GM19240 (cell line): Measurements from ENCODE around the gene TRAPPC3.
A peak's percentile ranks its signal among the peaks of the same experiment; 100 is the strongest.

Experiments
- DNase-seq: peaks from one replicate; pipeline ENCODE4 v3.0.0; 2011; ENCODE audit warnings: low spot score; ENCODE audit not compliant: insufficient read length

Gene TRAPPC3

GRCh38 chr1:36100376-36100775, 48.9 kb downstream of the TRAPPC3 start:
- no peak for DNase-seq

DNA sequence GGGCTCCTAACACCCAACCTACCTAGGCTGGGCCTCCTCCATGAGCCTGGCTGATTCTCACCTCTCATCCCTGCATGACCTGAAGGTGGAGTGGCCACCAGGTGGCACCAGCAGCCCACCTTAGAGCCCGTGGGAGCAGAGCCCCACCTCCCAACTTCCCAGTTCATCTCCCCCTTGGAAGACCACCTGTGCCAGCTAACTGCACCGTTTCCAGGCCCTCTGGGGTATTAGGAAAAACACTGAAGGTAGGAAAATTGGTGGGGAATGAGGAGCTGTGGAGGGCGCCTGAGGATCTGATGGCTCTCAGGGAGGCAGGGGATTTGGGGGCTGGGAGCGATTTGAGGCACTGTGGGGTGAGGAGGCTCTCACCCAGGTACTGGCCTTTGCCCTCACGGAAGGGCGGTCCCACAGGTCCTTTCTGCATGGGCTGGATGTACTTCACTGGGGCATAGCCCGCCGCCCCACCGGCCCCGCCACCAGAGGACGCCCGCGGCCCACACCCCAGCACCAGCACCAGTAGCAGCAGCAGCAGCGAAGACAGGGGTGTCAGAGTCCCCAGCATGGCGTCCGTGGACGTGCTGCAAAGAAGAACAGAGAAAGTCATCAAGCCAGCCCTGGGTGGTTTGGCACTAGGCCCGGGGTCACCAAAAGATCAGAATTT, 49.5 kb downstream of the TRAPPC3 start:
- DNase-seq = peak; percentile 74

DNA sequence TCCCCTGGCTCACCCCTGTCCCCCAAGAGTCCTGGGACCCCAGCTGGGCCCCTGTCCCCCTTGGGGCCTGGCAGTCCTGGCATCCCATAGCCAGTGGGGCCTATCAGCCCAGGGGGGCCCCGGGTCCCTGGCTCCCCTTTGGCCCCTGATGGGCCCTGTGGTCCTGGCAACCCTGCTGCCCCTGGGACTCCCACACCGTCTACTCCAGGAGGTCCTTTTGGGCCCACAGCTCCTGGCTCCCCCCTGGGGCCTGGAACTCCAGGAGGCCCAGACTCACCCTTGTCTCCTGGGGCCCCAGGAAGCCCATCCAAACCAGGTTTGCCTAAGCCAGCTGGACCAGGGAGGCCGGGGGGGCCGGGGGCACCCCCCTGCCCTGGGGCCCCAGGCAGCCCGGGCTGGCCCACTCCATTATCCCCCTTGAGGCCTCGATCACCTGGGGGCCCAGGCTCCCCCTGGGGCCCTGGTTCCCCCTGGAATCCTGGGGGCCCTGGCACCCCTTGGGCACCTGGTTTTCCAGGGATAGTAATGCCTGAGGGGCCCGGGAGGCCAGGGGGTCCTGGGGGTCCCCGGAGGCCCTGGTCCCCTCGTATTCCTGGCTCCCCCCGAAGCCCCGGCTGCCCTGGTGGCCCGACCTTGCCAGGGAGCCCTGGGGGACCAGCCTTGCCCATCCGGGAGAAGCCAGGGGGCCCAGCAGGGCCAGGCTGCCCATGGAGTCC, 50.5 kb downstream of the TRAPPC3 start:
- DNase-seq = no peak

- no peak for DNase-seq
These were observed 51.3 kb downstream of the TRAPPC3 start for GRCh38 chr1:36097693-36098585.

- no peak for DNase-seq
These were observed 52.5 kb downstream of the TRAPPC3 start for GRCh38 chr1:36096500-36097432.

DNA sequence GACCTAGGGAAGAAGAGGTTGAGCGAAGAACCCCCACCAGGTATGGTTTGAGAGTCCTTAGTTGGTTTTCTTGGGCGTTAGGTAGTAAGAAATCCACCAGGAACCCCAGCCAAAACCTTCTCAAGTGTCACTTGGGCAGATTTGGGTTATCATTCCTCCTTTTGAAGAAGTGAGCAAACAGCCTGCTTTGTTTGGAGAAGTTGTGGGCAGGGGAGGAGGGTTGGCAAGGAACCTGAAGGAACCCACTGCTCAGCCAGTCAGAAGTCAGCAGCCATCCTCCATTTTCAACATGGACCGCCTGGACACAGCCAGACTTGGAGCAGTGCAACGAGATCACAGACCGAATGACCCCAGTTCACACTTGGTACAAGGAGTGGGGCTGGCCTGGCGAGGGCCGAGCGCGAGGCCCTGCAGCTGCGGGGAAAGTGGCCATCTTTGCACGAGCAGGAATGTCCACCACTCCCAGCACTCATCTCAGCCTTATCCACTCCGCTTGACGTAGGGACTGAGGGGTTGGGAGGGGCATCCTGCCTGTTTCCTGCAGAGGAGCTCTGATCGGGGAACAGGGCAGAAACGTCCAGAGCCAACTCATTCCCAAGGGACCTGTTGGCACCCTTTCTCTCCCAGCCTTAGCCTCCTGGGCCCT, 53.4 kb downstream of the TRAPPC3 start:
- no peak for DNase-seq

GRCh38 chr1:36094621-36095061, 54.6 kb downstream of the TRAPPC3 start:
- DNase-seq = no peak

DNA sequence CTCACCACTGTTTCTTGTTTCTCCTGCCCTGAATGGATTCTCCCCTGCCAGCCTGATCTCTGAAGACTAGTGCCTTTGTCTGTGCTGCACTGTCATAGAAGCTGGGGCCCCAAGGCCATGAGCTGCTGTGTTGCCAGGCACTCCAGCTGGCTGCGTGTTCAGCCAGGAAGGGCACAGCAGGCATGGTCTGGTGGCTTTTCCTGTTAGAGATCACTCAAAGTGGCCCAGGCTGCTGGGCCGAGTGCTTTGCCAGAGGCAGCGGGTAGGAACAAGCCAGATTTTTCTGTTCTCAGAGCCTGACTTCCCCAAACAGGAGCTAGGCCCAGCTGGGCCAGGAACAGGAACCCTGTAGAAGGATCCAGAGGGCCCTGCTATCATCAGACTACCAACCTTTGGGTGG, 55.4 kb downstream of the TRAPPC3 start:
- no peak for DNase-seq

- DNase-seq = no peak
These were observed 56.1 kb downstream of the TRAPPC3 start for GRCh38 chr1:36093226-36093625.

DNA sequence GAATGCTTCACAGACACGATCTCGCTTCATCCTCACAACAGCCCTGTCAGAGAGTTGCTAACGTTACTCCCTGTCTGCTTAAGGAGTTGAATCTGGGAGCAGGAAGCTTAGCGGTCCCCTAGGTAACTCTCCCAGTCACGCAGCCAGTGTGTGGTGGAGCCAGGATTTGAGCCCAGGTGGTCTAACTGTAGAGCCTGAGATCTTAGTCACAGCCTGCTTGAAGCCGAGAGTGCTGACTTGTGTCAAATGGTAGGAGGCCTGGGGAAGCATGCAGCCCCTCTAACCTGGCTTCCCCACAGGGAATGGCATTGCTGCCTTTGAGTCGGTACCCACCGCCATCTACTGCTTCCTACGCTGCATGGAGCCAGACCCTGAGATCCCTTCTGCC, 56.5 kb downstream of the TRAPPC3 start:
- DNase-seq = no peak

DNA sequence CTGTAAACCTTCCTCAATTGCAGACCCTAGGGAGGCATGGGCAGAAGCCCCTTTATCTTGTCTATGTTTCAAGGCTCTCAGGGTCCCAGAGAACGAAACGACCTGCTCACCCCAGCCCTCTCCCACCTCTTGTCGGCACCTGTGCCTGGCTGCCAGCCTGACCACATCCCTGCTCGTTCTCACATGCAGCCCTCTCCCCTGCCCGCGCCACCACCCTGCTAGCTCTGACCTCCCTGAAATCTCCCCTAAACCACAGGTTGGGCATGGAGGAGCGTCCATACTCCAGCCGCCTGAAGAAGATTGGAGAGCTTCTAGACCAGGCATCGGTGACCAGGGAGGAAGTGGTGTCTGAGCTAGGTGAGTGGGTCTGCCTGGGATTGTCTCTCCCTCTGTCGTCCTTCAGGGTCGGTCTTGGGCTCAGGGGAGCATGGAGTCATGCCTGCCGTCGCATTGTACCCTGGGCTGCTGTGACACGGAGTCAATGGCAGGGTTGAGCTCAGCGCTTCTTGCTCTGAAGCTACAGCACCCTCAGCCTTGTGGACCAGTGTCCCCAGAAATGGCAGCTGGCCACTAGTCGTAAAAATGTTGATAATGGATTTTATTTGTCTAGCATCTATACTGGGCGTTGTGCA, 57.0 kb downstream of the TRAPPC3 start:
- DNase-seq = no peak

- DNase-seq = no peak
These were observed 57.6 kb downstream of the TRAPPC3 start for GRCh38 chr1:36091698-36092097.

DNA sequence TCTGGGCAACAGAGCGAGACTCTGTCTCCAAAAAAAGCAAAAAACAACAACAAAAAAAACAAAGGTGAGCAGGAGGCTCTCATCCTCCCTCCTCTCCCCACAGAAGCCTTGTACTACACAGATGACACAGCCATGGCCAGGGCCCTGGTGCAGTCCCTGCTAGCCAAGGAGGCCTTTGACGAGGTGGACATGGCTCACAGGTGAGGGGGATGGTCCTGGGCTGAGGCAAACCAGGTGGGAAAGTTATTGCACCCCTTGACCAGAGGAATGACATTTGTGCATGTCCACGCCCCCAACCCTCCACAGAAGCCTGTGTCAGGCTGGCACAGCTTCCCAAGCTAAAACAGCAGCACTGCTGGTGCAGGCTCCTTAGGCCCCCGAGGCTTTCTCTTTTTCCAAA, 58.1 kb downstream of the TRAPPC3 start:
- no peak for DNase-seq

- no peak for DNase-seq
These were observed 59.7 kb downstream of the TRAPPC3 start for GRCh38 chr1:36089393-36090121.

DNA sequence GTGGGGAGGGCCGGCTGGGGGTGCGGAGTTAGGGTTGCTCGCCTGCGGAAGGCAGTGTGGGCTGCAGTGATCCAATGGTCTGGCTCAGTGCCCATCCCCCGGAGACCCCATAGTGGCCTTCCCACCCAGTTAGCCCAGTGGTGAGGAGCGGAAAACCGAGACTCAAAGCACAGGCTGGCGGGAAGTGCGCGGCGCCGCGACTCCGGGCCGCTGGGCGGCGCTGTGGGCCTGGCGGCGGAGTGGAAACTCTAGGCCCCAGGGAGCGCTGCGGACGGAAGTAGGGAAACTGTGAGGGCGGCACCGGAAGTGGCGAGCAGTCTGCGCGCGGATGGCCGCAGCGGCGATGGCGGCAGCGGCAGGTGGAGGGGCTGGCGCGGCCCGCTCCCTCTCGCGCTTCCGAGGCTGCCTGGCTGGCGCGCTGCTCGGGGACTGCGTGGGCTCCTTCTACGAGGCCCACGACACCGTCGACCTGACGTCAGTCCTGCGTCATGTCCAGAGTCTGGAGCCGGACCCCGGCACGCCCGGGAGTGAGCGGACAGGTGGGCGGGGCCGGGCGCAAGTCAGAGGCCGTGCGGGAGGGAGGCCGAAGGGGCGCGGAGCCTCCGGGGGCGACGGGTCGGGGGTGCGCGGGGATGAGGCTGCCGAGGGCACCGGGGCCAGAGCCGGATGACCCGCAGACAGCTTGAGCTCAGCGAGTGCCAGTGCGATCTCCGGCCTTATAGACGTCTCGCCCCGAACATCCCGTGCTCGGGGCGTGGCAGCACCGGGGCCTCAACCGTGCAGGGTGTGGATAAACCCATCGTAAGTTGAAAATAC, 60.5 kb downstream of the TRAPPC3 start, which contains the start of gene ADPRS:
ADPRS (plus strand) TSS at position 316 of the 816 bp plus-strand sequence; CDS start at position 329, 13 bp downstream.
- DNase-seq = peak; percentile 85

GRCh38 chr1:36088265-36088576, 61.1 kb downstream of the TRAPPC3 start:
- no peak for DNase-seq

DNA sequence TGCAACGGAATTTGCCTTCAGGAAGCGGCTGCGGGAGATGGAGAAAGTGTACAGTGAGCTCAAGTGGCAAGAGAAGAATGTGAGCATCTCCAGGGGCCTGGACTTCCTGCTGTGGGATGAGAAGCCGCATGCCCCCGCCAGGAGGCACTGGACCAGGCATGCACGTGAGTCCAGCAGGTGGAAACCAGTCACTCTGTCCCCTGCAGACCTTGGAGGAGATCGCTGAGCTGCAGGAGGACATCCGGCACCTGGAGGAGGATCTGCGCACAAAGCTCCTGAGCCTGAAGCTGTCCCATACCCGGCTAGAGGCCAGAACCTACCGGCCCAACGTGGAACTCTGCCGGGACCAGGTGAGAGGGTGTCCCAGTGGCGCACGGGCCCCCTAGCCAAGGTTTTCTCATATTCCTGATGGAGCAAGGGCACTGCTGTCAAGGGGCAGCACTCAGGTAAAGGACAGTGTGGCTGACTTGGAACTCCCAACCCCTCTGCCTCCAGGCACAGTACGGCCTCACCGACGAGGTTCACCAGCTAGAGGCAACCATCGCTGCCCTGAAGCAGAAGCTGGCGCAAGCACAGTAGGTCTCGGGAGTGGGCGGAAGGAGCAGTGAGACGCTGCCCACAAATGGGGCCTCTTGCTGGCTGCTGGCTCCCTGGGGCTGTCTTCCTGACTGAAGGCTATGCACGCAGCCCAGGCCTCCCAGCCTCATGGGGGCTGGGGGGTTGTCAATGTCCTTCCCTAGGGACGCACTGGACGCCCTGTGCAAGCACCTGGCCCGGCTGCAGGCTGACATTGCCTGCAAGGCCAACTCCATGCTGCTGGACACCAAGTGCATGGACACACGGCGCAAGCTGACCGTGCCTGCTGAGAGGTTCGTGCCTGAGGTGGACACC, 61.8 kb downstream of the TRAPPC3 start:
- DNase-seq = no peak
